Ecto neural progenitor cell (in vitro differentiated cells): Measurements from ENCODE around the gene STARD3.

Experiments
- DNase-seq: peaks from one replicate; pipeline ENCODE4 v3.0.0-alpha.2; 2018; ENCODE audit warnings: low spot score

Gene STARD3

GRCh38 chr17:39672522-39673334 is 35.8 kb downstream of the STARD3 start:
- DNase-seq, result no peak

DNA sequence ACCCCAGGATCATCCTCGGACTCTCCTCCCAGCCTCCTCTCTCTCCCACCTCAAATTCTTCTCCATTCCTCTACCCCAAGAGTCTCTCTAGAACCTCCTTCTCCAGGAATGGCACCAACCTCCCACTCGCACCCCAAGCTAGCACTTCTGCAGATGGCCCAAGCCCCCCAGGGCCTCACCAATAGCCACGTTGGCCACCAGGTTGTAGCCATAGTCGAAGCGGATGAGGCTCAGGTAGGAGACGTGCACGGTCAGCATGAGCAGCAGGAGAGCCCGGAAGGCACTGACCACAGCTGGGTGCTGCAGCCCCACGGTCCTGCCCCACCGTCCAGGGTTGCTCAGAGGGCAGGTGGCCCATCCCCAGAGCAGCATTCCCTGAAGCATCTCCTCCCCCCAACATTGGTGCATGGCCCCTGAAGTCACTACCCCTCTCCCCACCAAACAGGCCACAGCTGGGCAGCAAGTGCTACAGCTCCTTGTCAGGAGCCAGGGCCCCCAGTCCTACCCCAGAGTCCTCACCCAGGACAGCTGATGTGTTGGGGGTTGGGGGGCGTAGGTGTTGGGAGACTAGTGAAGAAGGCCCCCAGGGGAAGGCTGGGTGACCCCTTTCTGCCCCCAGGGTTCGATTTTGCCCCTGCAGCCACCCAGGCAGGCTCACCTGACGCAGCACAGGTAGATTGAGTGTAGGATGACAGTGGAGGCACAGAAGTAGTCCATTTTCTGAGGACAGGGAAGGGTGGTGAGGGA is 36.6 kb downstream of the STARD3 start:
- DNase-seq, result no peak

DNA sequence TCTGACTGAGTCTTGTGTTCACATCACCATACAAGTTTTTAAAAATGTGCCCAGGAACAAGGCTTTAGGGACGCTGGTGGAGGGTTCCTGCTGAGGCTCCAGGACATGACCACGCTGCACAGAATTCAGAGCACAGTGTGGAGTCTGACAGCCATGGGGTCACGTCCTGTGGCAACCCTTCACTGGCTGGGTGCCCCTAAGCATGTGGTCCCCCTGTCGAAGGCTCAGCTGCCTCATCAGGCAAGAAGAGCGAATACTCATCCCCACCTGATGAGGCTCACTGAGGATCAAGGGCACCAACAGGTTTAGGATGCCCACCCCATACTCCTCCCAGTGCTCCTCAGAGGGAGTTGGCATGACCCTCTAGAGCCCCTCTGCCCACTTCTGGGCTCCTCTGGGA is 37.2 kb downstream of the STARD3 start:
- DNase-seq, result no peak

- DNase-seq, result no peak
These were observed 37.9 kb downstream of the STARD3 start for GRCh38 chr17:39674702-39675389.

DNA sequence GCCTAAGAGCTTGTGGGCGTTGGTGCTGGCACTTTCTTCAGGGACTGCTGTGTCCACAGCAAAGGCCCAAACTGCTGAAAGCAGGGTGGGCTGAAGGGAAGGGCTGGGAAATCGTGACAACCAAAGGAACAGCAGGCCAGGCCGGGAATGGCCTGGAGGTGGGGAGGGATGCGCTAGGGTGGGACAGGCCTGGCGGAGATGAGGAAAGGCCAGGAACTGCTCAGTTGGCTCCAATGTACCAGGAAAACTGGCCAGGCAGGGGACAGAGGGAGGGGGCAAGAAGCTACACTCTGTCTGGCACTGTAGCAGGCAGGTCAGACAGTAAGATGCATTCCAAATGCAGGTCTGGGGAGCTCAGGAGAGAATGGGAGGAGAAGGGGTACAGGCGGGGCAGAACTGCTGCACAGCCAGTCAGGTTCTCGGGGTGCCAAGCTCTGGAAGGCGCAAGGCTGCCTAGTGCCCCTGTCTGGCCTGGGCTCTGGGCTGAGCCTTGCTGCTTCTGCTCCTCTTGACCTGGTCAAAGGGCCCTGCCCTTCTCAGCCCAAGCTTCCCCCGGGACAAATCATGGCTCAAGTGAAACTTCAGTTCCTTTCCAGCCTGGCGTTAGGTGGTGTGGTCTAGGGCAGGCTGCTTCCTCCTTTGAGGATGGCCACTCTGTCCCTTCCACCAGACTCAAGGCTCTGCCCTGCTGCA is 38.6 kb downstream of the STARD3 start:
- DNase-seq, result no peak

GRCh38 chr17:39676198-39676819 is 39.4 kb downstream of the STARD3 start:
- DNase-seq, result no peak

DNA sequence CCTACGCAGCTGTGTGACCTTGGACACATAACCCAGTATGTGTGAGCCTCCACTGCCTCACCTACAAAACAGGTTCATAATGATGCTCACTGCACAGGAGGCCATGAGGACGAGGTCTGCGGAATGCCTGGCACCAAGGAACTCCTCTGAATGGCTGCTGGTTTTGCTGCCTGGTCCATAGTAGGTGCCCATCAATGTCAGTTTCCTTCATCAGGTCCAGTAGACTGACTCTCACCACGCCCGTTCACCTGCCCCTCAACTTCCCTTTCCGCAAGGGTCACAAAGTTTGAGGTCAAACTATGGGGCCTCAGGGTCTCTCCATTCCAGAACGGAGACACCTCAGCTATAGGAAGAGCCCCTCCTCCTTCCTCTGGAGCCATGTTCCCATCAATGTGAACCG is 40.1 kb downstream of the STARD3 start:
- DNase-seq, result no peak

DNA sequence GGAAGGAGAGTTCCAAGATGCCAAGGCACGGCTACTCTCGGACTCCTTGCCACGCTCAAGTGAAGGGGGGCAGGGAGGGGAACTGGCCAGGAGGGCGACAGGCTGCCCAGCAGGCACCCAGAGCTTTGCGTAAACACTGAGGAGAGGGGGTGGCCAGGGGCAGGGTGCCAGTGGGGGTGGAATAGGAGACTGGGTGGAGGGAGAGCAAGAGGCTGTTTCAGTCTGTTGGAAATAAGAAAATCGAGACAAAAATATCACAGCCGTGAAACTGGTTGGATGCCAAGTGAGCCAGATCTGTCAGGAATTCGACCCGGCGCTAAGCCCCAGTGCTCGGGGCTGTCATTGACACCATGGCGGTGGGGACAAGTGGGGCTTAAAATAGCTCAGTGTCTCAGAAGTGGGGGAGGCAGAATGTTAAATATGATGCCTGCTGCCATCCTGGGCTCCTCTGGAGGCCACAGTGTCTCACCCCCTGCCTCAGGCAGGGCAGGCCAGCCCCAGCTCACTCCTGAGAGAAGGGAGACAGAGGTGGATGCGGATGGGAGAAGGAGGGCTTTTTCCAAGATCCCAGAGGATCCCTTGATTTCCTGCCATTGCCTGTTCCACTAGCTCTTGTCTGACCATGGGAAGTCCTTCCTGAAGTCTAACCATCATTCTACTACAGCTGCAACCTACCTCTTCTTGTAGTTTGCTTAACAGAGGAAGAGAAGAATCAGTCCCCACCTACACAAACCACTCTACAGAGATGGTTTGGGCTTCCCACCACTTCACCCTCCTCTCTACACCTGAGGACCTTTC is 40.8 kb downstream of the STARD3 start:
- no peak for DNase-seq

DNA sequence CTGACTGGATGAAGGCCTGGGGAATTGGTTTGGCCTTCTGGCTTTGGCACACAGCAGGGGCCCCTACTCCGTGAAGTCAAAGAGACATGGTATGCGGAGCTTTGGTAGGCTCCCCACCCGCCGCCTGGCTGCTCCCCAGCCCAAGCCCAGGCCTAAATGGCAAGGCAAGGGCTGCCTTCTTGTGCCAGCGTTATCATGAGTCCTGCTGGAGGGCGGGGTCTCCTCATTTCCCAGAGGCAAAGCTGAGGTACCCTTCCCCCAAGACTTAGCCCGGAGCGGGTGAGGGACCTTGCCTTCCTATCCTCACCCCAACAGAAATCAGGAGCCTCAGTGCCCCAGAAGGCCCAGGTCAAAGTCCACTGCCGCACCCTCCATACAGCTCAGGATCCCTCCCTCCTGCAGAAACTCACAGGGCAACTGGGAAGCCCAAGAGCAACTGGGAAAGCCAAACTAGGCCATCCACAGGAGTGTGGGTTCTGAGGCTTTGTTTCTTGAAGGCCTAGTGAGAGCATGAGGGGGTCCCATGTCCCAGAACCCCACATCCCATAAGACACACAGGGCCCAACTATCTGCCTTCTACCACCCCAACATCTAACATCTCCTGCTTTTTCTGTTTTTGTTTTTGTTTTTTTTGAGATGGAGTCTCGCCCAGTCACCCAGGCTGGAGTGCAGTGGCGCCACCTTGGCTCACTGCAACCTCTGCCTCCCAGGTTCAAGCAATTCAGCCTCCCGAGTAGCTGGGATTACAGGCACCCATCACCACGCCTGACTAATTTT is 41.6 kb downstream of the STARD3 start:
- no peak for DNase-seq

- no peak for DNase-seq
These were observed 42.7 kb downstream of the STARD3 start for GRCh38 chr17:39679521-39680192.

DNA sequence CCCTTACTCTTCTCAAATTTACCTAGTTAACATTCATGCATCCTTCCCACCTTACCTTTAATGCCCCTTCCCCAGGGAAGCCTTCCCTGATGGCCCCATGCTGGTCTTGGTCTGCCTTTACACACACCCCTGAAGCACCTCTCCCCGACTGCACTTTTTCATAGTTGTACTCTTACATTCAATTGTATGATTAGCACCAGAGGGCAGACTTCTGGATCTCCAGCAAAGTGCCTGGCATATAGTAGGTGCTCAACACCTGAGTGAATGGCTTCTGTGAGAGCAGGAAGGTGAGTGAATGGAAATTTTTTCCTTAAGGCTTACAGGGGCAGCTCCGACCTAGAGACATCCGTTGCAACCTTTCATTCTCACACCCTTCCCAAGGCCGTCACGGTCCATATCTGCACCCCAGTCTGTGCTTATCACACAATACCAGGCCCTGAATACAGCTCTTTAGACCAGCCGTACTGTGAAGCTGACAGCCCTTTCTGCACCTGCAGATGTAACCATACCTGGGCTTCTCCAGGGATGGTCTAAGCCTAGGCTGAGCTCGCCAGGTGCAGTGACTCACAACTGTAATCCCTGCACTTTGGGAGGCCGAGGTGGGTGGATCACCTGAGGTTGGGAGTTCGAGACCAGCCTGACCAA is 46.5 kb downstream of the STARD3 start:
- DNase-seq, result no peak

DNA sequence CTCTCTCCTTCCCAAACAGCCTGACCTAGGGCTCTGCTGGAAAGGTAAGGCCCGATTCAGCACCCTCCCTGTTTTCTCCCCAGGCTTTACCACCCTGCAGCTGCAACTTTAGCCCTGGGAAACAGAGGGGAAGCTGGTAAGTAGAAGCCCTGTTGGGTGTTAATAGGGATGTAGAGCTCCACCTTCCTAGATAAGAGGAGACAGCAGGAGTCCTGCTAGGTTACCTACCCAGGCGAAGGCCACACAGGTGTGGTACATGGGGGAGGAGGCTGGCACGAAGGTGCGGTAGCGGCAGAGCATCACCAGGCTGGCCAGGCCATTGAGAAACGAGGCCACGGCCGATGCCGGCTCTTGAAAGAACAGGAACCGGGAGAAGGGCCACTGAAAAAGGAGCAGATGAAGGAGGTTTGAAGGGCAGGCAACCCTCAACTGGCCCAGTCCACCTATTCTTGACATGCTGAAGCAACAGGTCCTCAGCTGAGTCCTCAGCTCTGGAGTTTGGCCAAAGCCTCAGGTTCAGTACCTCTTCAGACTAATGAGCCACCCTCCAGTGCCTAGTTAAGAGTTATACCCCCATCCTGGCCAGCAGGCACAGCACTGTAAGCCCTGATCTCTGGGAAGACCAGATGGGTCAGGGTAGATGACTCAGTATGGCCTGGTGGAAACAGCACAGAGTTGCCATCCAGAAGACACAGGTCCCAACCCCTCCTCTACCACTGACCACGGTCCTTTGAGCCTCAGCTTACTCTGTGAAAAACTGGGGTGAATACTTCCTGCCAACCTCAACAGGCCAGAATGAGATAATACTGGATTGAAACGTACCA is 47.6 kb downstream of the STARD3 start:
- no peak for DNase-seq

DNA sequence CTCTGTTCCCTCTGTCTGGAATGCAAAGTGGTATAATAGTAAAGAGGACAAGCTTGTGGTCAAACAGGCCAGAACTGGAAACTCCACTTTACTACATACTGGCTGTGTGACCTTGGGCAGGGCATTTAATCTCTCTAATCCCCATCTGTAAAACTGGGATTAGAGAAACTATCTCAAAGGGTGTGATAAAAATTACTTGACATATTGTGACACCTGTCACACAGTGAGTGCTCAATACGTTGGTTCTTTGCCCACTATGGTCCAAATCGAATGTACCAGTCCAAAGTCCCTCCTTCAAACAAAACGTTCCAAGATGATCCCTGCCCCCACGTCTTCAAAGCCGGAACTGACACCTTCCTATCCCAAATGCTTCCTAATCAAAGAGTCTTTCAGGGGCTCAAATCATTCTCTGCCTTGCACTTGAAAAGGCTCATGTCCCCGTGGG is 50.2 kb downstream of the STARD3 start:
- DNase-seq, result no peak

GRCh38 chr17:39687546-39688474 is 50.9 kb downstream of the STARD3 start, which contains the start of gene PGAP3:
TSS of gene PGAP3 (minus strand) at chr17:39688057. CDS start at chr17:39688014, 43 bp downstream.
- DNase-seq, result peak; percentile 95

DNA sequence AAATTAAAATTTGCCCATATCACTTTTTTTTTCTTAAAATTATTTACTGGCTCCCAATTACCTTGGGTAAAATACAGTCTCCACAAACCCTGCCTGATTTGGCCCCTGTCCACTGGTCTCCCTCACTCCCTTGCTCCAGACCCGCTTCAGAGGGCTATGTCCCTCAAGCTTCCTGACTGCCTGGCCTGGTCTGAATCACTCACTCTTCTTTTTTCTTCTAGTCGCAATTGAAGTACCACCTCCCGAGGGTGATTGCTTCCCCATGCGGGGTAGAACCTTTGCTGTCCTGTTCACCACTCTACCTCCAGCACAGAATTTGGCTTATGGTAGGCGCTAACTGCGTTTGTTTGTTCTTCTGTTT is 51.5 kb downstream of the STARD3 start:
- DNase-seq, result no peak

DNA sequence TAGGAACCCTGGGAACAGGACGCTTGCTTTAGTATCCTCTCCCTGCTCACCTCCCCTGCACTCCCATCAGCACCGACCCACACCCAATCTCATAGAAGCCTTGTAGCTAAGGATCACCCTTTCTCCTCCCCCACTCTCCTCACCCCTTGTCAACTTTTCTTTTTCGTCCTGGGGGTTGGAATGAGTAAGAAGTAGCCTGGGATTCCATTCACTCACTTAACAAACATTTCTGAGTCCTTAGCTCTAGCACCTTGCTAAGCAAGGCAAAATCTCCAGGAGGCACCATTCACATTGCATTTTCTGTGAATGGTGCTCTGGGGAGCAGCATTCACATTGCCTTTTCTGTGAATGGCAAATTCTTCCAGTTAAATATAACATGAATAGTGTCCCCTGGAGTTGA is 52.0 kb downstream of the STARD3 start:
- DNase-seq, result no peak

- no peak for DNase-seq
These were observed 57.6 kb downstream of the STARD3 start for GRCh38 chr17:39694593-39694992.
